HepG2 (cell line): ENCODE data around the gene SLC7A8. TPM values are rescaled to one million over a fixed set of nuclear protein-coding genes. Genes with fewer than 3 reads are reported as not detected.

Experiments used
- AHR ChIP-seq: IDR thresholded peaks from 2 replicates; pipeline ENCODE4 v1.6.1; 2018; ENCODE audit warnings: missing genetic modification reagents, missing compliant biosample characterization
- BRD4 ChIP-seq: sonication (generic); formaldehyde crosslinking; IDR thresholded peaks from 2 replicates; pipeline ENCODE4 v1.4.0; 2020; ENCODE audit warnings: missing genetic modification reagents
- DNMT3B ChIP-seq: conservative IDR thresholded peaks from 2 replicates; pipeline ENCODE4 v1.6.1; 2016; ENCODE audit warnings: missing biosample characterization, control low read depth
- HES4 ChIP-seq: sonication (generic); formaldehyde crosslinking; IDR thresholded peaks from 2 replicates; pipeline ENCODE4 v1.9.0; 2021; ENCODE audit warnings: mild to moderate bottlenecking, missing genetic modification reagents, borderline replicate concordance
- HNRNPLL ChIP-seq: fragments of 200-400 bp; formaldehyde crosslinking; IDR thresholded peaks from 2 replicates; pipeline ENCODE4 v1.6.1; 2017; ENCODE audit warnings: mild to moderate bottlenecking, low read depth, low read length; ENCODE audit not compliant: poor library complexity, severe bottlenecking
- NFE2L1 ChIP-seq: sonication (generic); formaldehyde crosslinking; IDR thresholded peaks from 2 replicates; pipeline ENCODE4 v1.4.0; 2020; ENCODE audit warnings: missing genetic modification reagents, mild to moderate bottlenecking, borderline replicate concordance
- PLSCR1 ChIP-seq: sonication (generic); formaldehyde crosslinking; IDR thresholded peaks from 2 replicates; pipeline ENCODE4 v1.5.0; 2020; ENCODE audit warnings: missing genetic modification reagents, mild to moderate bottlenecking, borderline replicate concordance
- PRMT3 ChIP-seq: sonication (generic); formaldehyde crosslinking; IDR thresholded peaks from 2 replicates; pipeline ENCODE4 v1.8.1; 2022; ENCODE audit warnings: low read depth, mild to moderate bottlenecking, moderate library complexity, missing genetic modification reagents, borderline replicate concordance
- SMAD1 ChIP-seq: sonication (generic); formaldehyde crosslinking; IDR thresholded peaks from 2 replicates; pipeline ENCODE4 v1.4.0; 2020; ENCODE audit warnings: missing genetic modification reagents, low read depth, mild to moderate bottlenecking, borderline replicate concordance
- SYNCRIP ChIP-seq: fragments of 200-400 bp; formaldehyde crosslinking; IDR thresholded peaks from 2 replicates; pipeline ENCODE4 v1.6.1; 2018; ENCODE audit warnings: mild to moderate bottlenecking, low read depth, low read length; ENCODE audit not compliant: insufficient read depth
- TAF1 ChIP-seq: sonication (generic); formaldehyde crosslinking; IDR thresholded peaks from 2 replicates; pipeline ENCODE4 v1.4.0; 2020; ENCODE audit warnings: missing genetic modification reagents
- ZNF124 ChIP-seq: sonication (generic); formaldehyde crosslinking; IDR thresholded peaks from 2 replicates; pipeline ENCODE4 v1.4.0; 2020; ENCODE audit warnings: missing genetic modification reagents
- ZNF264 ChIP-seq: sonication (generic); formaldehyde crosslinking; IDR thresholded peaks from 2 replicates; pipeline ENCODE4 v1.4.0; 2020; ENCODE audit warnings: missing genetic modification reagents
- ZNF430 ChIP-seq: sonication (generic); formaldehyde crosslinking; IDR thresholded peaks from 2 replicates; pipeline ENCODE4 v1.9.0; 2021; ENCODE audit warnings: mild to moderate bottlenecking, missing genetic modification reagents
- ZNF460 ChIP-seq: sonication (generic); formaldehyde crosslinking; IDR thresholded peaks from 2 replicates; pipeline ENCODE4 v1.5.1; 2020; ENCODE audit warnings: missing genetic modification reagents, mild to moderate bottlenecking, borderline replicate concordance
- ZNF543 ChIP-seq: sonication (generic); formaldehyde crosslinking; IDR thresholded peaks from 2 replicates; pipeline ENCODE4 v1.4.0; 2020; ENCODE audit warnings: mild to moderate bottlenecking, missing genetic modification reagents
- ZNF605 ChIP-seq: sonication (generic); formaldehyde crosslinking; IDR thresholded peaks from 2 replicates; pipeline ENCODE4 v1.8.0; 2022; ENCODE audit warnings: mild to moderate bottlenecking, missing genetic modification reagents
- ZNF704 ChIP-seq: sonication (generic); formaldehyde crosslinking; IDR thresholded peaks from 2 replicates; pipeline ENCODE4 v1.8.1; 2023; ENCODE audit warnings: mild to moderate bottlenecking, inconsistent platforms, moderate library complexity, missing genetic modification reagents, borderline replicate concordance
- ZNF879 ChIP-seq: sonication (generic); formaldehyde crosslinking; IDR thresholded peaks from 2 replicates; pipeline ENCODE4 v1.8.1; 2023; ENCODE audit warnings: missing genetic modification reagents
- ZSCAN21 ChIP-seq: sonication (generic); formaldehyde crosslinking; IDR thresholded peaks from 2 replicates; pipeline ENCODE4 v1.8.0; 2022; ENCODE audit warnings: mild to moderate bottlenecking, missing genetic modification reagents, moderate library complexity, borderline replicate concordance
- polyA plus RNA-seq, 8 experiments: library from polyadenylated mRNA; depleted of rRNA in 3 of 8; stranded (reverse) in 7 of 8; unstranded in 1 of 8; fragments of >200 nt; fragmentation: Illumina TruSeq in 4 of 8; extraction: Trizol in 4 of 8; gene quantifications; 2 replicates each; pipeline versions ENCODE4 v1.2.1 to v1.2.3, GENCODE V29; 2011 to 2016; ENCODE audit warnings: low read depth in 4 of 8, missing spikeins in 1 of 8, mixed read lengths in 1 of 8; ENCODE audit not compliant: insufficient read depth in 1 of 8
- total RNA-seq, 5 experiments: library from RNA; depleted of rRNA; stranded (reverse); fragments of >200 nt; fragmentation: Illumina TruSeq; extraction: Trizol; gene quantifications; 2 replicates each; pipeline ENCODE4 v1.2.3, GENCODE V29; 2016; ENCODE audit warnings: low read depth in 1 of 5
- TF ChIP-seq, protein P1 (sequence below): sonication (generic); formaldehyde crosslinking; IDR thresholded peaks from 2 replicates; pipeline ENCODE4 v1.4.0; 2020; ENCODE audit warnings: missing genetic modification reagents

SLC7A8 gene
- total and polyA plus RNA-seq, 2 of the 13 experiments (the other 11 are each of a cell fraction or from before 2014, with no cell fraction given): 0.25 TPM; not detected in 1

- TF ChIP-seq, protein P1, sequence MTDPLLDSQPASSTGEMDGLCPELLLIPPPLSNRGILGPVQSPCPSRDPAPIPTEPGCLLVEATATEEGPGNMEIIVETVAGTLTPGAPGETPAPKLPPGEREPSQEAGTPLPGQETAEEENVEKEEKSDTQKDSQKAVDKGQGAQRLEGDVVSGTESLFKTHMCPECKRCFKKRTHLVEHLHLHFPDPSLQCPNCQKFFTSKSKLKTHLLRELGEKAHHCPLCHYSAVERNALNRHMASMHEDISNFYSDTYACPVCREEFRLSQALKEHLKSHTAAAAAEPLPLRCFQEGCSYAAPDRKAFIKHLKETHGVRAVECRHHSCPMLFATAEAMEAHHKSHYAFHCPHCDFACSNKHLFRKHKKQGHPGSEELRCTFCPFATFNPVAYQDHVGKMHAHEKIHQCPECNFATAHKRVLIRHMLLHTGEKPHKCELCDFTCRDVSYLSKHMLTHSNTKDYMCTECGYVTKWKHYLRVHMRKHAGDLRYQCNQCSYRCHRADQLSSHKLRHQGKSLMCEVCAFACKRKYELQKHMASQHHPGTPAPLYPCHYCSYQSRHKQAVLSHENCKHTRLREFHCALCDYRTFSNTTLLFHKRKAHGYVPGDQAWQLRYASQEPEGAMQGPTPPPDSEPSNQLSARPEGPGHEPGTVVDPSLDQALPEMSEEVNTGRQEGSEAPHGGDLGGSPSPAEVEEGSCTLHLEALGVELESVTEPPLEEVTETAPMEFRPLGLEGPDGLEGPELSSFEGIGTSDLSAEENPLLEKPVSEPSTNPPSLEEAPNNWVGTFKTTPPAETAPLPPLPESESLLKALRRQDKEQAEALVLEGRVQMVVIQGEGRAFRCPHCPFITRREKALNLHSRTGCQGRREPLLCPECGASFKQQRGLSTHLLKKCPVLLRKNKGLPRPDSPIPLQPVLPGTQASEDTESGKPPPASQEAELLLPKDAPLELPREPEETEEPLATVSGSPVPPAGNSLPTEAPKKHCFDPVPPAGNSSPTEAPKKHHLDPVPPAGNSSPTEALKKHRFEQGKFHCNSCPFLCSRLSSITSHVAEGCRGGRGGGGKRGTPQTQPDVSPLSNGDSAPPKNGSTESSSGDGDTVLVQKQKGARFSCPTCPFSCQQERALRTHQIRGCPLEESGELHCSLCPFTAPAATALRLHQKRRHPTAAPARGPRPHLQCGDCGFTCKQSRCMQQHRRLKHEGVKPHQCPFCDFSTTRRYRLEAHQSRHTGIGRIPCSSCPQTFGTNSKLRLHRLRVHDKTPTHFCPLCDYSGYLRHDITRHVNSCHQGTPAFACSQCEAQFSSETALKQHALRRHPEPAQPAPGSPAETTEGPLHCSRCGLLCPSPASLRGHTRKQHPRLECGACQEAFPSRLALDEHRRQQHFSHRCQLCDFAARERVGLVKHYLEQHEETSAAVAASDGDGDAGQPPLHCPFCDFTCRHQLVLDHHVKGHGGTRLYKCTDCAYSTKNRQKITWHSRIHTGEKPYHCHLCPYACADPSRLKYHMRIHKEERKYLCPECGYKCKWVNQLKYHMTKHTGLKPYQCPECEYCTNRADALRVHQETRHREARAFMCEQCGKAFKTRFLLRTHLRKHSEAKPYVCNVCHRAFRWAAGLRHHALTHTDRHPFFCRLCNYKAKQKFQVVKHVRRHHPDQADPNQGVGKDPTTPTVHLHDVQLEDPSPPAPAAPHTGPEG (CRISPR knock-in tag): no peak; the same call in 1 of the 2 replicates
- TF ChIP-seq AHR (CRISPR knock-in tag): no peak
- TF ChIP-seq ZNF430 (CRISPR knock-in tag): no peak
- peak; percentile 48 for TF ChIP-seq ZNF704 (CRISPR knock-in tag)
- TF ChIP-seq SMAD1 (CRISPR knock-in tag): peak; percentile 56; the same call in 1 of the 2 replicates
- TF ChIP-seq HNRNPLL: peak; percentile 18
- TF ChIP-seq PRMT3 (CRISPR knock-in tag): no peak
- peak; percentile 73; the same call in 1 of the 2 replicates for TF ChIP-seq HES4 (CRISPR knock-in tag)
- no peak for TF ChIP-seq NFE2L1 (CRISPR knock-in tag)
- TF ChIP-seq ZNF124 (CRISPR knock-in tag): no peak; the same call in 1 of the 2 replicates
- no peak; the same call in none of the 2 replicates for TF ChIP-seq ZNF879 (CRISPR knock-in tag)
- no peak for TF ChIP-seq ZNF605 (CRISPR knock-in tag)
- peak; percentile 77; the same call in 1 of the 2 replicates for TF ChIP-seq ZNF264 (CRISPR knock-in tag)
- TF ChIP-seq TAF1: no peak; the same call in none of the 2 replicates
- TF ChIP-seq DNMT3B (CRISPR knock-in tag): peak; percentile 92; the same call in 1 of the 2 replicates
- TF ChIP-seq PLSCR1 (CRISPR knock-in tag): no peak
- TF ChIP-seq ZNF543: peak; percentile 17
- peak; percentile 69 for TF ChIP-seq BRD4 (CRISPR knock-in tag)
- TF ChIP-seq ZSCAN21 (CRISPR knock-in tag): peak; percentile 53; the same call in 1 of the 2 replicates
- no peak for TF ChIP-seq ZNF460 (CRISPR knock-in tag)
- TF ChIP-seq SYNCRIP: no peak
Measured at GRCh38 chr14:23095196-23096108, 88.0 kb downstream of the SLC7A8 start, which contains the start of gene C14orf119 (continued).
